ENCODE results near the gene UNC13C.

UNC13C gene

DNA sequence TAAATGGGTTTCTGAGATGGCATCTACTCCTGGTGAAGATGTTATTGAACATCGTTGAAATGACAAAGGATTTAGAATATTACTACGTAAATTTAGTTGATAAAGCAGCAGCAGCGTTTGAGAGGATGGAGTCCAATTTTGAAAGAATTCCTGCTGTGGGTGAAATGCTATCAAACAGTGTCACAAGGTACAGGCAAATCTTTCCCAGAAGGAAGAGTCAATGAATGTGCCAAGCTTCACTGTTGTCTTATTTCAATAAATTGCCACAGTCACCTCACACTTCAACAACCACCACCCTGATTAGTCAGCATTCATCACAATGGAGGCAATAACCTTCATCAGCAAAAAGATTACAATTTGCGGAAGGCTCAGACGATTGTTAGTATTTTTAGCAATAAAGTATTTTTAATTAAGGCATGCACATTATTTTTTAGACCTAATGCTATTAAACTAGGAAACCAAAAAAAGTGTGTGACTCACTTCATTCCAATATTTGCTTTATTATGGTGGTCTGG is 142.8 kb downstream of the UNC13C start:
- DNase-seq, result no peak

DNA sequence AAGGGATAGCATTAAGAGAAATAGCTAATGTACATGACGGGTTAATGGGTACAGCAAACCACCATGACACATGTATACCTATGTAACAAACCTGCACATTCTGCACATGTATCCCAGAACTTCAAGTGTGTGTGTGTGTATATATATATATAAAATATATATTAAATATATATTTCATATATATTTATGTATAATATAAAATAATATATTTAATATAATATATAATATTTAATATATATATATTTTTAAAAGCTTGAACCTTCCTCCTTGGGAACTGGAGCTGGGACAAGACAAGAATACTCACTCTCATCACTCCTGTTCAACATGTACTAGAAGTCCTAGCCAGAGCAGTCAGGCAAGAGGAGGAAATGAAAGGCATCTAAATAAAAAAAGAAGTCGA is 149.3 kb downstream of the UNC13C start:
- no peak for DNase-seq

DNA sequence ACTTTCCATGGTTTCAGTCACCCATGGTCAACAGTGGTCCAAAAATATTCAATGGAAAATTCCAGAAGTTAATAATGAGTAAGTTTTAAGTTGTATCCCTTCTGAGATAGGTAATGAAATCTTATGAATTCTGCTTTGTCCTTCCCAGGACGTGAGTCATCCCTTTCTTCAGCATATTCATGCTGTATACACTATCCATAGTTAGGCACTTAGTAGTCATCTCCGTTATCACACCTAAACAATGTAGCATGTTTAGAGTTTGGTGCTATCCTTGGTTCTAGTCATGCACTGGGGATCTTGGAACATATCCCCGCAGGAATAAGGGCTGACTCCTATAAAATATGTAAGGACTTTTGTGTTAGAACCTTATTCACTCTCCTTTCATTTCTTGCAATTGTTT is 153.2 kb downstream of the UNC13C start:
- no peak for DNase-seq

DNA sequence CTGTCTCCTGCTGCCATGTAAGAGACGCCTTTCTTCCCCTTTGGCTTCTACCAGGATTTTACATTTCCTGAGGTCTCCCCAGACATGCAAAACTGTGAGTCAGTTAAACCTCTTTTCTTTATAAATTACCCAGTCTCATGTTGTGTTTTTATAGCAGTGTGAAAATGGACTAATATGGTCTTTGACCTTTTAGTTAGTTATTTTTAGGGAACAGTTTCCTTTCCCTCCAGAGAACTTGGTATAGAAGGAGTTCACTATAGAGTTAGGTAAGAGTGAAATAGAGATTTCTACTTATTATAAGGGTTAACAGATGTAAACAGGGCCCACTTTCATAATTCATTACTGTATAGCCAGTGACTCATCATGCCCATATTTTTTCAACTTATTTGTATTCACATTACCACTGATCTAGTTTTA is 170.9 kb downstream of the UNC13C start:
- DNase-seq, result no peak

DNA sequence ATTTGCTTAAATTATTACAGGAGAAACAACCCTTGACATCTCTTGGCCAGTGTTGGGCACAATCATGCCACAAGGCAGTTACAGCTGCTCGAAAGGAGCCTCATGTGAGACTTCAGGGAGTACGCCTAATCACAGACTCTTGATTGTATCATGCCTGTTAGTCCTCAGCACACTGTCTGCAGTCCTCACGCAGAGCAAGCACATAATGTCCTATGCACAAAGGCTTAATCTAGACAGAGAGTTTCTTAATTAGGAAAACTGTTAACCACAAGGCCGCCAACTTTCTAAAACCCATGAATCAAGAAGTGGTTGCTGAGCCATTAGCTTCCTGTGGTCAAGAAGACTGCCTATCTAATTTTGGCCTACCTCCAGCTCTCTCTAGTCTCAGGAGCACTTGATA is 172.0 kb downstream of the UNC13C start:
- no peak for DNase-seq

DNA sequence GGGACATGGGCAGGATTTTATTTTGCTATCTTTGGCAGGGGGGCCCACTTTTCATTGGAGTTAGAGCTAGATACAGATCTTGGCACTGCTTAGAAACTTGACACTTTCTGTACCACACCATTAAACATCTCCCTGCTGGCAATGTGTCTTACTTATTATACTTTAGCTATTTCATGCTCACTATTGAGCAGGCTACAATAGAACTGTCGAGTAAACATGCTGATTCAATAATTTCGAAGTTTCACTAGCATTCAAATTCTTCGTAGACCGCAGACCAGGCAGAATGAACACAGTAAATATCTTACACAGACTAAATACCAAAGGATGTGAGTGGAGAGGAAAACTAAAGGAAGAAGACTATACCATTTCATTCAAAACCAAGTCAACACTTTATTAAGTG is 180.8 kb downstream of the UNC13C start:
- DNase-seq, result no peak

DNA sequence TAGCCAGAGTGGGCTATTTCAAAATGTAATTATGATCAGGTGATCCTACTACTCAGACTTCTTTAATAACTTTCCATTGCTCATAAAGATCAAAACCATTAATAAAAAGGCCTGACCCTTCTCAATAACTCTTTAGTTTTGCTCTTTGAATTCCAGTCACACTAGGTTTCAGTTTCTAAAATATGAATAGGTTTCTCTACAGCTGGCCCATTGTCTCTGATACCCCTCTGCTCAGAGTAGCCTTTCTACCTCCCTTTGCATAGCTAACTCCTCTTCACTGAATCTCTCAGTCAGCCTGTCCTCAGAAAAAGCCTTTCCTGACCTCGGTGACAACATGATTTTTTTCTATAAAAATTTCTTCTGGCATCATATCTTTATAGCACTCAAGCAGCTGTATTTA is 209.1 kb downstream of the UNC13C start:
- no peak for DNase-seq

DNA sequence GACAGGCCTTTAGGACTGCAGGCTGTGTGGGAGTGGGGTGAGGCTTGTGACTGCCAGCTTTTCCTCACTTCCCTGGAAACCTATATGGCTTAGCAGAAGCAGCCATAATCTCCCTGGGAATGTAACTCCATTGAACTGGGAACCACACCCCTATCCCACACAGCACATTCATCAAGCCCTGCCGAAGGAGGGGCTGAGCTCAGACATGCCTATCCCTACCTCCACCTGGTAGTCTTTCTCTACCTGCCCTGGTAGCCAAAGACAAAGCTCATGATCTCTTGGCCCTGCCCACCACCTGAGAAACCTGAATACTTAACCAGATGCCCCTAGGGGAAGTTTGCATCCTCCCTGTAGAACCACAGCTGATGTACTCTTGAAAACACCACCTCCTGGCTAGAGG is 219.8 kb downstream of the UNC13C start:
- DNase-seq, result no peak

DNA sequence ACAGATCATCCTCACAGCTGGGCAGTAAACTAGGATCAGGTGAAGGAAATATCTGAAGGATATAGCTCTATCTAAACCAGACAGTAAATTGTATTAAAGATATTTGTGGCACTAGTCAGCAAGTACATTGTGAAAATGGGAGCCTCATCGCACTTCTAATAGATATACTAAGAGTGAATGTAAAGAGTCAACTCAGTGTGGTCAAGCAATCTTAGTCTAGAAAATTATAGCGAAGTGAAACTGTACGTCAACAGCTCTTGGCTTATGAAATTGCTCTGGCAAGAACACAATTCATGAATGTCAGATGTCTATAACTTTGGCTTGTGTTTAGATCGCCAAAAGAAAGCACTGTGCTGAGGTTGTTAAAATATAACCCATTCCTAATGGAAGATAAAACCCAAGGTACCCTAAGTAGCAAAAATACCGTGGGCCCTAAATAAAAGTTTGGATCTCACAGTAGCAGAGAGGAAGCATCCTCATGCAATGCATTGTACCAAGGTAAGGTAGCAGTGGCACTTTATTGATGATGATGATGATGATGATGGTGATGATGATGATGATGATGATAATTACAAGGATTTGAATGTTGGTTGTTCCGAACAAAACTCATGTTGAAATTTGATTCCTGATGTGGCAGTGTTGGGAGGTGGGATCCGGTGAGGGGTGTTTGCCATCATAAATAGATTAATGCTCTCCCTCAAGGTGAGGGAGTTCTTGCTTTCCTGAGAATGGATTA is 228.5 kb downstream of the UNC13C start:
- DNase-seq, result no peak

DNA sequence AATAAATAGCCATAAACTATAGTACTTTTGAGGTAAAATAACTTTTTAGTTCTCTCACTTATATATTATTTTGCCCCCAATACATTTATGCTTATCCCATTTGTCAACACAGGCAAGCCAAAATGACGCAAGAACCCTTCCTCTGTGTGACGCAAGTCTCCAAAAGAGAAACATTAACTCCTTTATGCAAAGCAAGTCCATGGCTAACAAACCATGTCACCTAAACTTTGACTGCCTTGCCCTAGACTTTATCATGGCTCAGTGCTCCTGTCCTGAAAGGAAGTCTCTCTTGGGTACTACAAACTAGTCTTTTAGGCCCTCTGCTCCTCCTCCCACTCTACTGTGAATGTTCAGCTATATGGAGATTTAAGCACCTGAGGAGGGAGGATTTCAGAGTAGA is 230.5 kb downstream of the UNC13C start:
- DNase-seq, result no peak

DNA sequence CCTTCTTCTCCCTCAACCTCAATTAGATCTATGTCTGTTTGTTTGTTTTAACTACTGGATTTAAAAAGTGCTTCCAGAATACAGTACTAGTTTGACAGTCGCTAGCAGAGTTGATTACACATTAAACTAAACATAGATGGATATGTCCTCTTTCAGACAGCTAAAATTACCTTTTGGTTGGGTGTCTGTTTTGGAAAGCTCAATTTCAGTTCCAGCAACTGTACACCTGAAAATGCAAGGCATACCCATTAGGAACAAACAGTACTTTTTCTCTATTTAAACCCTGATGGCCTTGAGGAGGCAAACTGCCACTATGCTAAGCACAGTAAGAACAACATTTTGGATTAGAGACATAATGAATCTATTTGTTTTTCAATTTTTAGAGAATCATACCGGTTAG is 234.4 kb downstream of the UNC13C start:
- DNase-seq, result no peak

DNA sequence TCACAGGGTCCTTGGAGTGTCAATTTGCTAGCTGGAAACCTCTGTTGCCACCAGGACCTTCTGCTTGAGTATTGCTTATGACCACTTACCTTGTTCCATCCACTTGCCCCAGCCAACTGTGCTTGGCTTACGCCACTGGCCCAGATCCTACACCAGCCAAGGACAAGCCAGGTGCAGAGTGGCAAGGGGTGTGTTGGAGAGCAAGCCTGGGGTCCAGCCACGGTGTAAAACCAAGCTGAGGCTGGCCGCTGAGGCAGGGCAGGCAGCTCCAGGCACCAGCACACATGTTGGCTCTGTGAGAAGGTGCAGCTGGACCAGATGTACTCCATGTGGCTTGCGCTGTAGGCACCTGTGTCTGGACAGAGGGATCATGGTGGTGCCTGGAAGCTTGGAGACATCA is 248.2 kb downstream of the UNC13C start:
- no peak for DNase-seq

DNA sequence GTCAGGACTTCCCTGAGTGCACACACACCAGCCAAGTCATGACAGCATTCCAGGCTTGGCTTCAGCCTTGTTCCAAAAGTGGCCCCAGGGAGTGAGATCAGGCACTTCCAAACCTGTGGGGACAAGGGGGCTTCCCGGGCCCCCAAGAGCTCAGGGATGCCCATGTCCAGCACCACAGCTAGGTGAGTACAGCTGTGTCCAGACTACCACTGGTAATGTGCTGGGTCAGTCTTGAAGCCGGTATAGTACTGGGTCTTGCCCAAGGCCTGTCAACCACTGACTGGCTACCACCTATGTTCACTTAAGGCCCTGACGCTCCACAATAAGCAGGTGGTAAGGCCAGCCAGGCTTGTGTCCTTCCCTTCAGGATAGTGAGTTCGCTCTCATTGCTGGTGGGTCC is 249.3 kb downstream of the UNC13C start:
- DNase-seq, result no peak

DNA sequence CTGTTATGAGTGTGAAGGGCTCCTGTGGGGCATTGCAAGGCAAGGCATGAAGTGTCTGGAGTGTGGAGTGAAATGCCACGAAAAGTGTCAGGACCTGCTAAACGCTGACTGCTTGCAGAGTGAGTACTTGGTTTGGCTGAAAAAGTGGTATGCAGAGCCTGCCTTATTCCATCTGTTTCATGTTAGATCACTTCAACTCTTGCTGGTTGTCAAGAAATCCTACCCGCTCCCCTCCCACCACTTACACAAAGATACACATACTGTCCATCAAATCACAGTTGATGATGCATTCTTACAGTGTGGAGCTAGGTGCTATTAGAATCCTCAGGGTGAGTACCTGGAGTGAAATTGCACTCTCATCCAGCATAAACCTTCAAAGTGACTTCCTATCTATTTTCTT is 272.1 kb downstream of the UNC13C start:
- DNase-seq, result no peak

DNA sequence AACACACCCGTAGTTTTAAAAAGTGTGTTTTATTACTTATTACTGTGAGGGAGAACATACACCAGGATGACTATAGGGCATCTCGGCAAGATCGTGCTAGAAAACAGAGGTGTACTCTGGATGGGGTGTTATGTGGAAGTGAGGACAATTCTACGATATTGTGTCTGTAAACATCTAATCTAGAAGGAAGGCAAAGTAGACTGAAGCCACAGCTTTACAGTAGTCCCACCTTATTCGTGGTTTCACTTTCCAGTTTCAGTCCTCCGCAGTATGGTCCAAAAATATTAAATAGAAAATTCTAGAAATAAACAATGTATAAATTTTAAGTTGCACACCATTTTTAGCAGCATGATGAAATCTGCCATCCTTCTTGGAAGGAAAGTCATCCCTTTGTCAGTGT is 277.9 kb downstream of the UNC13C start:
- no peak for DNase-seq

DNA sequence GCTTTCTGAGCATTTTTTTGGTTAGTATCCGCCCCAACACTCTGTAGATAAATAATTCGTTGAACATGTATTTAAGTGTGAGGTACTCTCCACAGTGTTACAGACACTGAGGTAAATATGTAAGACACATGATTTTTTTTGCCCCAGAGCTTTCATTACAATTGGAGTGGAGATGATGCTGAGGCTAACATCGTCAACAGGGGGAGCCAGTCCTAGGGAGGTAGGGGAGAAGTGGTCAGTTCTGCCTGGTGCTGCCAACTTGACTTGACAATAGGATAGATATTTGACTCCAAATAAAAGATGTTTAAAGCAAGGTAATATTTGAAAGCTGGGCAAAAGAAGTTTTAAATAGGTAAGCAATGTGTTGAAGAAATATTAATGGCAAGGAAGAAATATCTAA is 295.7 kb downstream of the UNC13C start:
- DNase-seq, result no peak

DNA sequence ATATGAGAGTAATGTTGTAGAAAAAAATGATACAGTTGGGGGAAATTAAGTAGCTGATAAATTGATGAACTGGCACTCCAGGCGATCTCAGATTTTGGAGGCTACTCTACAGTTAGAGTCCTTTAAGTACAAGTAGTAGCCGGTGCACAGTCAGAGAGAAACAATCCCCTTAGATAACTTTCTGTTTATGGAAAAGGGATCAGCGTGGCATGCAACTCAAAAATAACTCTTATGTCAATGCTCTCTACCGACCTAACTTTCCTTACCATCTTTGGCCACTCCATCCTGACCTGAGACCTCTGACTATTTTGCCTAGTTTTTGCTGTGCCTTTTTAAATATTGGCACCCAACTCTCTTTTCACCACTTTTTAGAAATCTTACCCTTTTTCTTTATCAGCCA is 299.6 kb downstream of the UNC13C start:
- no peak for DNase-seq

DNA sequence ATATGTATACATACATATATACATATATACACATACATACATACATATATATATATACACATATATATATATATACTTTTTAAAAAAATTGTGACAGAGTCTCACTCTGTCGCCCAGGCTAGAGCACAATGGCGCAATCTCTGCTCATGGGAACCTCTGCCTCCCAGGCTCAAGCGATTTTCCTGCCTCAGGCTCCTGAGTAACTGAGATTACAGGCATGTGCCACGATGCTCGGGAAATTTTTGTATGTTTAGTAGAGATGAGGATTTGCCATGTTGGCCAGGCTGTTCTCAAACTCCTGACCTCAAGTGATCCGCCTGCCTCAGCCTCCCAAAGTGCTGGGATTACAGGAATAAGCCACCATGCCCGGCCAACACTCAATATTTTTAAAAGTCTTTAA is 302.5 kb downstream of the UNC13C start:
- DNase-seq, result no peak

DNA sequence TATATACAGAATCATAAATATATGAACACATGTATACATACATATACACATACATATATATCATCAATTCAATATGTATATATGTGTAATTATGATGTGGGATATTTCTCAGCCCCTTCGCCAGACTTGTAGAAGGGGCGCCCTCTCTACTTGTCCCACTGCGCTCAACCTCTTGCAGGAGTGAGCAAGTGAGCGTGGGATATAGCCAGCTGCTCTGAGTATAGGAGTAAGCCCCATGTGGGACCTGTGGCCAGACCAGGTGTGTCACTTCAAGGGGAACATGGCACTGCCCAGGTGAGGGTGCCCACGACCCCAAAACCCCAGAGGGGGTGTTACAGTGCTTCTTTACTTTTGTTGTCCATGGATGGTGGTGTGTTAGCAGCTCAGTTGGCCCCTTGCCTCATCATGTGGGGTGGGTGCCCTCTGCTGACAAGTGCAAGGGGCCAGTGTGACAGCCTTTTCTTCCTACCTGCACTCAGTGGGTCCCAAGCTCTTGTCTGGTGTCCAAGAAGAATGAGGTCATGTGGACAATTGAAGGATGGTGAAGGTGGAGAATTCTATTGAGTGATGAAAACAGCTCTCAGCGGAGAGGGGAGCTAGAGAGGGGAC is 304.1 kb downstream of the UNC13C start:
- DNase-seq, result no peak

DNA sequence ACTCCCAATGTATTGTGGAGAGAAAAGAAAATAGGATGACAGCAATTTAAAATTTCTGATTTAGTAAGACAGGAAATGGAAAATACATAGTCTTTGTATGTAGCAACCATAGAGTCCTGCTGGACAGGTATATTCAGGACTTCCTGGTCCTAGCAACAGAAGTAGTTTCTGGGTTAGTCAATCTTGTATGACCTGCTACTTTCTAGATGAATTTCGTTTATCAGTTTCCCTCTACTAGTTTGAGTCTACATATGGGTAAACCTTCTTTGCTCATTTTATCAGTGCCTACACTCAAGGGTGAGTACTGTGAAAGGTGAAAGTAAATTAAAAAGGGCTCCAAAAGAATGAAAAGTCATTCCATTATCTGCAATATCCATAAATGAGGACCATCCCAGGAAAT is 309.8 kb downstream of the UNC13C start:
- DNase-seq, result no peak

DNA sequence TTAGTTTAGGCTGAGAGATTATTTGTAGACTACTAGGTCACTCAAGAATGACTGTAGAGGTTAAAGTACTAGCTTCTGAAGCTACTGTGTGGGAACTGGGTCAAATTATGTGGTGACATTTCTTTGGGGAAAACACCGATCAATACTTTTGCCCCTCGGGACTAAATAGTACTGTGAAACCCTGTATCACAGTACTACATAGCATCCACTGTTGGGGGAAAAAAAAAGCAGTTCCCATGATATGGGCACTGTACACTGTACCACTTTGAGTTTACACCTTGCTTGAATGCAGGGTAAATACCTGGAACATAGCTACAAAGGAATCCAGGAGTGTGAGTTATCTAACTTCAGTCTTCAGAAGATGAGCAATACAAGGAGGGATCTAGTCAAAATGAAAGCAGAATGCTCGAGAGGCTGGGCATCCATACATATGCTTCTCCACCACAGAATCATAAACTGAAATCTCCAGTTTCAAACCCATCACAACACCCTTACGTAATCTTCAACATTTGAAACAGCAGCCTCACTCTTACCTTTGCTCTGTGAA is 311.4 kb downstream of the UNC13C start:
- no peak for DNase-seq

DNA sequence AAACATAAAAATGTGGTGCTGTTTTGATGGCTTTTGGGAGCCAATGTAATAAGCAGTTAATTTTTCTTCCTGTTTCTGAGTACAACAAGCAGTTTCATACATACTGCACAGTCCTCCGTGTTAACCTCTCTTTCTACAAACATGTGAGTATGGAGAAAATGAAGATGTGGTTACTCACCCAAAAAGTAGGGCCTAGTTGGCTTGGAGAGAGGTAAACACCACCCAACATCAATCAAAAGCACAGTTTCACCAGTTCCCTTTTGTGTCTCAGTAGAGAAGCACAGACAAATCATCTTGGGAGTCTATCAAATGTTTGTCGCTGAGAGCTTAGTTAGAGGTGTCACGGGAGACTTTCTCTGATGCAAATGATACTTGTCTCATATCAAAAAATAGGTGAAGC is 320.2 kb downstream of the UNC13C start:
- DNase-seq, result no peak

DNA sequence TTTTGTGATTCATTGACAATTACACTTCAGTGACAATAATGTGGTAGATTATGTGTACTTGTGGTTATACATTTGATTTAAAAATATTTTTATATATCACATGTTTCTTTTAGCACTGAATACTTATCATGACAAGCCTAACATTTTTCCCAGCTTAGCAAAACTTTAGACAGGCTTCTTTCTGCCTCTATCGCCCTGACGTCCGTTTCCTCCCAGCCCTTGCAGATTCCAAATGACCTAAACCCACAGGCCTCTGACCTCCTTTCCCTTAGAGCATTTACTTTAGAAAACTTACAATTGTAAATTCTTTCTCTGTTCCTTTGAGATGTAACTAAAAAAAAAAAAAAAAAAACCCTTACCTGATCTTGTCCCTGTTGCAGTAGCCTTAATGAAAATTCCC is 326.1 kb downstream of the UNC13C start:
- DNase-seq, result no peak

DNA sequence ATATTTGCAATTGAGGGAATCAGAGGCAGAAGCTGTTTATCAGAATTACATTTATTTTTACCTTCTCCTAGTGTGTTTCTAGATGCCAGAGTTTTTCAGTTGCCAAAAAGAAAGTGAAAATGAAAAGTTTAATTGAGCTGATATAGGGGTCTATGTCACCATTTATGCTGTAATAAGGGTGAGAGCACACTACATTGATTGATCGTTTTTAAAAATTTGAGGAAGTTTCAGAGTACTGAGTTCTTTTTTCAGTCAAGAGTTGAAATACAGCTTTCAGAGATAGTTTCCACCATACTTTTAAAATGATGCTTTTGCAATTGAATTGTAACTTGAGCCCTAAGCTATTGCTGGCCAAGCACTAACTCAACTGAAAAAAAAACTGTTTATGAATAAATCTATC is 326.9 kb downstream of the UNC13C start:
- DNase-seq, result no peak

All from NCI-H1436 treated with DMSO at 0.1 percent for 48 hours (cell line).